Measurements from ENCODE around the gene AKNA.

- TF ChIP-seq EZH2 (IDR thresholded peaks at IDR 0.05; ENCODE audit: borderline replicate concordance, insufficient read depth, low read depth, low read length, poor library complexity, severe bottlenecking) (no peak), CTCF (IDR thresholded peaks at IDR 0.05) (no peak)
Observed at GRCh38 chr9:114375386-114376175, 12.2 kb downstream of the AKNA start.
